H1 (cell line): ENCODE results near the gene MKI67.

ENCODE experiments used
- ATF3 ChIP-seq: IDR thresholded peaks from 2 replicates; pipeline ENCODE4 v1.6.1; 2011; ENCODE audit warnings: low read depth, mild to moderate bottlenecking, low read length; ENCODE audit not compliant: insufficient read depth
- CTCF ChIP-seq, 3 experiments: IDR thresholded peaks; 1 replicate in 2 of 3; 2 replicates in 1 of 3; pipeline versions ENCODE4 v1.5.1 to v1.6.1; 2011; ENCODE audit warnings: low read length in 3 of 3, mild to moderate bottlenecking in 3 of 3, inconsistent platforms in 2 of 3, low read depth in 1 of 3, moderate library complexity in 1 of 3; ENCODE audit not compliant: insufficient read depth in 1 of 3; ENCODE audit errors: control extremely low read depth in 1 of 3
- GTF2F1 ChIP-seq: IDR thresholded peaks from 2 replicates; pipeline ENCODE4 v1.6.1; 2012; ENCODE audit warnings: low read depth, low read length, improper control_type of control experiment, borderline replicate concordance
- JUND ChIP-seq: IDR thresholded peaks from 2 replicates; pipeline ENCODE4 v1.6.1; 2011; ENCODE audit warnings: mild to moderate bottlenecking, improper control_type of control experiment, low read length
- MAX ChIP-seq: IDR thresholded peaks from 2 replicates; pipeline ENCODE4 v1.6.1; 2012; ENCODE audit warnings: inconsistent platforms
- POLR2A ChIP-seq, 2 experiments: IDR thresholded peaks; 1 replicate in 1 of 2; 2 replicates in 1 of 2; pipeline ENCODE4 v1.6.1; 2011; ENCODE audit warnings: low read depth in 2 of 2, low read length in 2 of 2, mild to moderate bottlenecking in 2 of 2; ENCODE audit errors: control extremely low read depth in 1 of 2
- RAD21 ChIP-seq, 2 experiments: IDR thresholded peaks in 1 of 2; conservative IDR thresholded peaks in 1 of 2; 2 replicates each; pipeline ENCODE4 v1.6.1; 2011; ENCODE audit warnings: low read depth in 2 of 2, low read length in 2 of 2, improper control_type of control experiment in 1 of 2, inconsistent platforms in 1 of 2, mild to moderate bottlenecking in 1 of 2, moderate library complexity in 1 of 2
- SIN3A ChIP-seq, 2 experiments: IDR thresholded peaks in 1 of 2; conservative IDR thresholded peaks in 1 of 2; 2 replicates each; pipeline ENCODE4 v1.6.1; 2011 to 2012; ENCODE audit warnings: low read length in 2 of 2, improper control_type of control experiment in 1 of 2, low read depth in 1 of 2, mild to moderate bottlenecking in 1 of 2
- SIX5 ChIP-seq: IDR thresholded peaks from 2 replicates; pipeline ENCODE4 v1.6.1; 2011; ENCODE audit warnings: mild to moderate bottlenecking, low read depth, low read length
- SP1 ChIP-seq: IDR thresholded peaks from 2 replicates; pipeline ENCODE4 v1.6.1; 2011; ENCODE audit warnings: low read depth, low read length
- SUZ12 ChIP-seq: fragments of 200-600 bp; sonication (generic); IDR thresholded peaks from 2 replicates; pipeline ENCODE4 v1.6.1; 2012; ENCODE audit warnings: mild to moderate bottlenecking, inconsistent platforms, low read length, moderate library complexity, mixed read lengths

GRCh38 chr10:128059982-128060293 lies 66.3 kb downstream of the MKI67 start:
- no peak for TF ChIP-seq MAX
- no peak for TF ChIP-seq SIX5
- TF ChIP-seq SP1: no peak
- TF ChIP-seq CTCF (IDR thresholded peaks at IDR 0.05; ENCODE audit: control extremely low read depth in 1 of 3, insufficient read depth in 1 of 3, low read depth in 1 of 3, low read length in 3 of 3): no peak
- TF ChIP-seq SIN3A (conservative IDR thresholded peaks at IDR 0.05 in 1 of 2, IDR thresholded peaks at IDR 0.05 in 1 of 2; ENCODE audit: low read depth in 1 of 2, low read length in 2 of 2): no peak
- TF ChIP-seq GTF2F1: no peak
- TF ChIP-seq JUND: no peak
- TF ChIP-seq SUZ12: no peak
- no peak for TF ChIP-seq POLR2A (IDR thresholded peaks at IDR 0.05; ENCODE audit: control extremely low read depth in 1 of 2, low read depth in 2 of 2, low read length in 2 of 2)
- TF ChIP-seq RAD21 (IDR thresholded peaks at IDR 0.05 in 1 of 2, conservative IDR thresholded peaks at IDR 0.05 in 1 of 2; ENCODE audit: low read depth in 2 of 2, low read length in 2 of 2): no peak
- no peak for TF ChIP-seq ATF3
